GM12892 (cell line): ENCODE data around the gene CLIP1.

Source experiments
- POLR2A ChIP-seq: IDR thresholded peaks from 2 replicates; pipeline ENCODE4 v1.6.1; 2011; ENCODE audit warnings: low read depth, low read length, control low read depth
- POLR2AphosphoS5 ChIP-seq: IDR thresholded peaks from 2 replicates; pipeline ENCODE4 v1.6.1; 2011; ENCODE audit warnings: low read depth, low read length, control low read depth

DNA sequence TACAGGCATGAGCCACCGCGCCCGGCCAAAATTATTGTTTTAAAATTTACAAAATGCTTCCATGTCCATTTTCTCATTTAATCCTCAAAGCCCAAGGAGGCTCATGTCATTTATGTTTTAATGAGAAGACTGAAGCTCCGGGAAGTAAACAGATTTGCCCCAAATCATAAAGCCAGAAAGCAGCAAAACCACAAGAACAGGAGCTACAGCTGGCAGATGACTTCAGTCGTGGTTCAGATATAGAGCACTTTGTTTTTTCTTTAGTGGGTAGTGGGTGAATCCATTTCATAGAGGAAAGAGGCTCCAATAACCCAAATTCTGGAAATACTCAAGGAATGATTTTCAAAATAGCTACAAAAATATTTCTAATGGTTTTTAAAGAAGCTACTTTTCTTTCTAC, 110.8 kb downstream of the CLIP1 start:
- TF ChIP-seq POLR2A (no peak), POLR2AphosphoS5 (no peak)
